Tongue (tissue), 2 donors: Measurements from ENCODE around the gene LRRC47. TPM values are rescaled to one million over a fixed set of nuclear protein-coding genes. Genes with fewer than 3 reads are reported as not detected.

Experiments used
- DNase-seq: peaks from one replicate; pipeline ENCODE4 v3.0.0-alpha.2; 2015
- total RNA-seq: library from RNA; depleted of rRNA; stranded (reverse); fragments of >200 nt; gene quantifications from one replicate; pipeline ENCODE4 v1.2.3, GENCODE V29; 2014

Gene LRRC47
- total RNA-seq, 1 donor from 2014 or later = 43.3 TPM

GRCh38 chr1:3785456-3786157 lies 10.7 kb downstream of the LRRC47 start:
- DNase-seq = no peak

GRCh38 chr1:3785045-3785444 lies 11.3 kb downstream of the LRRC47 start:
- DNase-seq = no peak

- DNase-seq = no peak
These were observed 12.4 kb downstream of the LRRC47 start for GRCh38 chr1:3783651-3784474.

- no peak for DNase-seq
These were observed 15.4 kb downstream of the LRRC47 start for GRCh38 chr1:3780901-3781300.

GRCh38 chr1:3779912-3780416 lies 16.3 kb downstream of the LRRC47 start:
- no peak for DNase-seq

GRCh38 chr1:3779265-3779911 lies 16.9 kb downstream of the LRRC47 start:
- DNase-seq = no peak

- peak; percentile 26 for DNase-seq
These were observed 17.6 kb downstream of the LRRC47 start for GRCh38 chr1:3778590-3779264.

GRCh38 chr1:3777647-3778589 lies 18.4 kb downstream of the LRRC47 start:
- DNase-seq = no peak

GRCh38 chr1:3777078-3777547 lies 19.2 kb downstream of the LRRC47 start:
- no peak for DNase-seq

GRCh38 chr1:3776231-3776961 lies 19.9 kb downstream of the LRRC47 start:
- DNase-seq = peak; percentile 53

GRCh38 chr1:3775490-3776230 lies 20.6 kb downstream of the LRRC47 start:
- peak; percentile 77 for DNase-seq

- DNase-seq = no peak
These were observed 21.3 kb downstream of the LRRC47 start for GRCh38 chr1:3774946-3775489.

GRCh38 chr1:3774276-3774945 lies 21.9 kb downstream of the LRRC47 start:
- no peak for DNase-seq

GRCh38 chr1:3773572-3774275 lies 22.6 kb downstream of the LRRC47 start:
- DNase-seq = no peak

- DNase-seq = peak; percentile 37
These were observed 23.4 kb downstream of the LRRC47 start, which contains the start of gene SMIM1 for GRCh38 chr1:3772715-3773571. Gene SMIM1, plus strand, starts transcription at chr1:3772749. Its CDS starts 2,625 bp downstream, at chr1:3775374.

- DNase-seq = peak; percentile 92
These were observed 24.1 kb downstream of the LRRC47 start for GRCh38 chr1:3772027-3772714.
